H1 (cell line): ENCODE measurements around the gene FGF2. TPM values are rescaled to one million over a fixed set of nuclear protein-coding genes. Genes with fewer than 3 reads are reported as not detected.

Source experiments
- CTCF ChIA-PET: fragments of 300-600 bp; sonication (Branson Sonifier 250); formaldehyde crosslinking; loops from one replicate; lab custom pipeline; 2021; ENCODE audit not compliant: partially characterized antibody; lab: Charles Lee
- POLR2A ChIA-PET: fragments of 300-600 bp; sonication (Branson Sonifier 250); formaldehyde crosslinking; loops from one replicate; lab custom pipeline; 2021; ENCODE audit warnings: inconsistent platforms; ENCODE audit not compliant: partially characterized antibody; lab: Charles Lee
- DNase-seq, 2 experiments: peaks; one replicate each; pipeline versions ENCODE4 v3.0.0 to v3.0.0-alpha.2; 2010 to 2022; ENCODE audit warnings: low spot score in 2 of 2, low read depth in 1 of 2, mixed read lengths in 1 of 2
- FAIRE-seq: peaks from 2 replicates; lab custom pipeline; 2011; peaks lifted over from hg19 to GRCh38; lab: Jason Lieb, UNC
- H2AFZ ChIP-seq: 2 replicates; pipeline ENCODE4 v1.8.1; 2012; ENCODE audit warnings: low read length, inconsistent platforms
- H2AK5ac ChIP-seq: 2 replicates; pipeline ENCODE4 v1.6.1; 2013; ENCODE audit warnings: low read depth, low read length
- H2BK120ac ChIP-seq: replicated peaks from 2 replicates; pipeline ENCODE3; 2013; ENCODE audit warnings: low read depth, low read length, inconsistent platforms
- H2BK12ac ChIP-seq: 2 replicates; pipeline ENCODE4 v1.6.1; 2013; ENCODE audit warnings: low read depth, low read length
- H2BK15ac ChIP-seq: 2 replicates; pipeline ENCODE4 v1.6.1; 2013; ENCODE audit warnings: low read length
- H2BK20ac ChIP-seq: 2 replicates; pipeline ENCODE4 v1.6.1; 2013; ENCODE audit warnings: low read length
- H2BK5ac ChIP-seq: 2 replicates; pipeline ENCODE4 v1.6.1; 2013; ENCODE audit warnings: low read depth, low read length
- H3K14ac ChIP-seq: 2 replicates; pipeline ENCODE4 v1.6.1; 2013; ENCODE audit warnings: inconsistent platforms; ENCODE audit not compliant: insufficient read length
- H3K18ac ChIP-seq: 2 replicates; pipeline ENCODE4 v1.6.1; 2013; ENCODE audit warnings: low read length; ENCODE audit errors: extremely low read depth
- H3K23ac ChIP-seq: 2 replicates; pipeline ENCODE4 v1.6.1; 2013; ENCODE audit warnings: inconsistent platforms; ENCODE audit not compliant: insufficient read length
- H3K23me2 ChIP-seq: 2 replicates; pipeline ENCODE4 v1.6.1; 2013; ENCODE audit warnings: low read depth, low read length
- H3K27ac ChIP-seq: 2 replicates; pipeline ENCODE4 v1.6.1; 2011; ENCODE audit warnings: low read depth, low read length, inconsistent platforms
- H3K27me3 ChIP-seq, 4 experiments: replicated peaks in 1 of 4; 1 replicate in 1 of 4; 2 replicates in 3 of 4; pipeline versions ENCODE4 v1.6.1 to v1.8.1; 2011 to 2013; ENCODE audit warnings: low read length in 3 of 4, mild to moderate bottlenecking in 3 of 4, inconsistent platforms in 2 of 4, mixed read lengths in 2 of 4, moderate library complexity in 1 of 4; ENCODE audit not compliant: control insufficient read depth in 3 of 4, insufficient read depth in 3 of 4; ENCODE audit errors: extremely low read depth in 1 of 4
- H3K36me3 ChIP-seq, 4 experiments: 2 replicates each; pipeline versions ENCODE4 v1.6.1 to v1.8.1; 2011 to 2013; ENCODE audit warnings: mild to moderate bottlenecking in 4 of 4, low read length in 3 of 4, moderate library complexity in 2 of 4, control low read depth in 1 of 4, inconsistent platforms in 1 of 4; ENCODE audit not compliant: insufficient read depth in 4 of 4, control insufficient read depth in 2 of 4
- H3K4ac ChIP-seq: replicated peaks from 2 replicates; pipeline ENCODE3; 2013; ENCODE audit warnings: low read length, low read depth, mixed read lengths, inconsistent platforms; ENCODE audit not compliant: insufficient read length
- H3K4me1 ChIP-seq, 4 experiments: replicated peaks in 1 of 4; 1 replicate in 1 of 4; 2 replicates in 3 of 4; pipeline versions ENCODE4 v1.6.1 to v1.8.1; 2011 to 2013; ENCODE audit warnings: low read length in 3 of 4, inconsistent platforms in 2 of 4, mixed read lengths in 1 of 4; ENCODE audit not compliant: insufficient read depth in 4 of 4, control insufficient read depth in 3 of 4
- H3K4me2 ChIP-seq, 2 experiments: 2 replicates each; pipeline versions ENCODE4 v1.6.1 to v1.8.1; 2011 to 2013; ENCODE audit warnings: low read depth in 2 of 2, low read length in 2 of 2, control low read depth in 1 of 2, inconsistent platforms in 1 of 2, mild to moderate bottlenecking in 1 of 2; ENCODE audit not compliant: insufficient read depth in 1 of 2
- H3K4me3 ChIP-seq, 4 experiments: fragments of 200-600, 300-600 bp in 1 of 4; sonication (generic), shearing (Covaris generic), sonication (Bioruptor Twin) in 1 of 4; 2 replicates each; pipeline versions ENCODE4 v1.5.1 to v1.8.1; 2011 to 2016; ENCODE audit warnings: low read length in 4 of 4, low read depth in 3 of 4, control low read depth in 2 of 4, inconsistent platforms in 2 of 4, mild to moderate bottlenecking in 2 of 4, mixed read lengths in 1 of 4, moderate library complexity in 1 of 4; ENCODE audit not compliant: insufficient read depth in 2 of 4; ENCODE audit errors: extremely low read depth in 1 of 4
- H3K56ac ChIP-seq: replicated peaks from 2 replicates; pipeline ENCODE3; 2013; ENCODE audit warnings: low read depth, mild to moderate bottlenecking, mixed read lengths, low read length, inconsistent platforms; ENCODE audit not compliant: insufficient read length
- H3K79me1 ChIP-seq: 2 replicates; pipeline ENCODE4 v1.6.1; 2013; ENCODE audit warnings: low read depth, low read length, control low read depth
- H3K79me2 ChIP-seq, 2 experiments: 2 replicates each; pipeline versions ENCODE4 v1.6.1 to v1.8.1; 2012 to 2013; ENCODE audit warnings: low read length in 2 of 2, mild to moderate bottlenecking in 2 of 2, inconsistent platforms in 1 of 2; ENCODE audit not compliant: insufficient read depth in 2 of 2, control insufficient read depth in 1 of 2
- H3K9ac ChIP-seq, 4 experiments: replicated peaks in 1 of 4; 1 replicate in 1 of 4; 2 replicates in 3 of 4; pipeline versions ENCODE4 v1.6.1 to v1.8.1; 2011 to 2013; ENCODE audit warnings: low read depth in 3 of 4, low read length in 3 of 4, control low read depth in 2 of 4, mild to moderate bottlenecking in 2 of 4, moderate library complexity in 2 of 4, inconsistent platforms in 1 of 4; ENCODE audit errors: extremely low read depth in 1 of 4
- H3K9me3 ChIP-seq, 2 experiments: 2 replicates each; pipeline versions ENCODE4 v1.6.1 to v1.8.1; 2012 to 2013; ENCODE audit warnings: mild to moderate bottlenecking in 2 of 2, moderate library complexity in 2 of 2, control low read depth in 1 of 2, inconsistent platforms in 1 of 2, low read depth in 1 of 2, low read length in 1 of 2, mixed read lengths in 1 of 2; ENCODE audit not compliant: insufficient read depth in 2 of 2
- H4K20me1 ChIP-seq, 2 experiments: replicated peaks in 1 of 2; 2 replicates each; pipeline versions ENCODE3 to v1.8.1; 2011 to 2013; ENCODE audit warnings: inconsistent platforms in 2 of 2, low read length in 2 of 2, mild to moderate bottlenecking in 1 of 2; ENCODE audit not compliant: insufficient read depth in 2 of 2, control insufficient read depth in 1 of 2
- H4K5ac ChIP-seq: 2 replicates; pipeline ENCODE4 v1.6.1; 2013; ENCODE audit warnings: low read length, low read depth, mixed read lengths, inconsistent platforms; ENCODE audit not compliant: insufficient read length
- H4K8ac ChIP-seq: 2 replicates; pipeline ENCODE4 v1.8.0; 2013; ENCODE audit warnings: mild to moderate bottlenecking, moderate library complexity, low read length, inconsistent platforms; ENCODE audit not compliant: insufficient read depth; ENCODE audit errors: extremely low read depth
- H4K91ac ChIP-seq: replicated peaks from 2 replicates; pipeline ENCODE3; 2013; ENCODE audit warnings: low read length, mixed read lengths, inconsistent platforms; ENCODE audit not compliant: insufficient read length
- BACH1 ChIP-seq: IDR thresholded peaks from 2 replicates; pipeline ENCODE4 v1.6.1; 2012; ENCODE audit warnings: low read length, improper control_type of control experiment
- CBX5 ChIP-seq: fragments of 300-800, 300-1000 bp; sonication (generic); IDR thresholded peaks from 2 replicates; pipeline ENCODE4 v1.7.1; 2016; ENCODE audit warnings: antibody characterized with exemption, low read length, low read depth
- CEBPB ChIP-seq: IDR thresholded peaks from 2 replicates; pipeline ENCODE4 v1.6.1; 2012; ENCODE audit warnings: low read depth, low read length
- E2F6 ChIP-seq: IDR thresholded peaks from 2 replicates; pipeline ENCODE4 v1.6.1; 2012; ENCODE audit warnings: inconsistent platforms
- GTF2F1 ChIP-seq: IDR thresholded peaks from 2 replicates; pipeline ENCODE4 v1.6.1; 2012; ENCODE audit warnings: low read depth, low read length, improper control_type of control experiment, borderline replicate concordance
- RAD21 ChIP-seq, 2 experiments: IDR thresholded peaks in 1 of 2; conservative IDR thresholded peaks in 1 of 2; 2 replicates each; pipeline ENCODE4 v1.6.1; 2011; ENCODE audit warnings: low read depth in 2 of 2, low read length in 2 of 2, improper control_type of control experiment in 1 of 2, inconsistent platforms in 1 of 2, mild to moderate bottlenecking in 1 of 2, moderate library complexity in 1 of 2
- SUZ12 ChIP-seq: fragments of 200-600 bp; sonication (generic); IDR thresholded peaks from 2 replicates; pipeline ENCODE4 v1.6.1; 2012; ENCODE audit warnings: mild to moderate bottlenecking, inconsistent platforms, low read length, moderate library complexity, mixed read lengths
- WGBS, 2 experiments: shearing (Covaris generic) in 1 of 2; methylation state at CpG; one replicate each; pipeline versions ENCODE4 v1.1.6 to v1.1.7; 2013 to 2015; ENCODE audit warnings: low lambda C conversion rate in 2 of 2, mixed read lengths in 2 of 2, inconsistent platforms in 1 of 2, low coverage in 1 of 2, missing lambda C conversion rate in 1 of 2; ENCODE audit not compliant: insufficient replicate concordance in 2 of 2, insufficient coverage in 1 of 2, insufficient read length in 1 of 2; ENCODE audit errors: extremely low coverage in 1 of 2, missing lambda C conversion rate in 1 of 2; 5-methylcytosine and 5-hydroxymethylcytosine counted together
- polyA plus RNA-seq, 7 experiments: library from polyadenylated mRNA; depleted of rRNA in 3 of 7; stranded (reverse) in 5 of 7; unstranded in 2 of 7; fragments of >200 nt in 5 of 7; fragments of 200-250 nt in 2 of 7; gene quantifications; 1 replicate in 5 of 7; 2 replicates in 1 of 7; 4 replicates in 1 of 7; pipeline versions ENCODE4 v1.2.1 to v1.2.3, GENCODE V29; 2011 to 2013; ENCODE audit warnings: missing spikeins in 2 of 7, mixed read lengths in 2 of 7
- total RNA-seq: library from RNA; stranded (reverse); fragmentation: NEBNext Ultra II Directional; extraction: Animal tissue kit (Norgen Biotek cat#: 25700); gene quantifications from 2 replicates; pipeline ENCODE4 v1.2.1, GENCODE V29; 2021

The FGF2 gene
- total and polyA plus RNA-seq, 2 of the 8 experiments (the other 6 are each of a cell fraction or from before 2014, with no cell fraction given) = 23.4 to 145 TPM

DNA sequence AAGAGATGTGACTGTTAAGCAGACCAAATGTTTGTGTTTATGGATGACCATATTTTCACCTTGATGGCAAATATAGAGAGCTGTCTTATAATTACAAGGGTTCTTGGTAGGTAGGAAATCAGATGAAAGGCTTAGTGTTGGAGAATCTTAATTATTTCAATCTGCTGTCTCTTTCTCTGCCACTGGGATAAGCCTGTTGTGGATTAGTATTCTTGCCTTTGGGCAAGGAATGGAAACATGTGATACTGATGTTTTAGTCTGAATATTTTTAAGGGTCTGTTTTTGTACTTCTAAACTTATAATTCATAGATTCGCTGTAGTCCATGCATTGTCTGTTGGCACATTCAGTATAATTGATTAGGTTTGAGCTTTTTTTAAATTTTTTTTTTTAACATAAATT, 119.5 kb downstream of the FGF2 start:
- H2BK120ac ChIP-seq = no peak overlapping the region
- peaks cover 9 to 14% of the 10 kb centered on the region in 2 experiments for H3K9me3 ChIP-seq
- H3K79me1 ChIP-seq = no peaks in the 10 kb centered on the region
- H4K5ac ChIP-seq = no peak overlapping the region
- no peak overlapping the region for H2AFZ ChIP-seq
- no peak overlapping the region for H3K4ac ChIP-seq
- no peak overlapping the region for H3K27ac ChIP-seq
- H3K4me2 ChIP-seq = no peak overlapping the region
- H4K8ac ChIP-seq = no peak overlapping the region
- no peak overlapping the region for H2BK12ac ChIP-seq
- no peaks in the 10 kb centered on the region for H3K4me1 ChIP-seq
- no peak overlapping the region for H3K9ac ChIP-seq
- no peak overlapping the region for H3K4me3 ChIP-seq
- H2BK20ac ChIP-seq = no peak overlapping the region
- DNase-seq (no peak), FAIRE-seq (no peak)
- no peak overlapping the region for H3K23ac ChIP-seq
- TF ChIP-seq E2F6 (no peak), SUZ12 (no peak), GTF2F1 (no peak), BACH1 (no peak), RAD21 (IDR thresholded peaks at IDR 0.05 in 1 of 2, conservative IDR thresholded peaks at IDR 0.05 in 1 of 2; ENCODE audit: low read depth in 2 of 2, low read length in 2 of 2) (no peak), CEBPB (no peak), CBX5 (no peak)
- H4K20me1 ChIP-seq = peaks cover 0 to 2% of the 10 kb centered on the region in 2 experiments
- peaks cover 5 to 51% (median 34%) of the 10 kb centered on the region in 4 experiments; a peak in 7 of 8 replicates for H3K36me3 ChIP-seq
- H3K56ac ChIP-seq = no peak overlapping the region
- H3K27me3 ChIP-seq = no peaks in the 10 kb centered on the region
- 86% methylated on average over 1 of the region's 1 CpG; no CpG with 5 or more reads in 1 of the 2 experiments for WGBS, 2 experiments
- H2BK15ac ChIP-seq = no peak overlapping the region
- H2AK5ac ChIP-seq = no peak overlapping the region
- no peaks in the 10 kb centered on the region for H3K23me2 ChIP-seq
- ChIA-PET POLR2A (no interaction called here), CTCF (interaction anchor here (0.6 to 1.5 kb wide), 2 partner anchors 8 to 134 kb away, joined by 3 read pairs; no protein-coding TSS in a partner anchor)
- H3K14ac ChIP-seq = no peak overlapping the region
- H3K79me2 ChIP-seq = no peaks in the 10 kb centered on the region
- no peak overlapping the region for H2BK5ac ChIP-seq
- H4K91ac ChIP-seq = no peak overlapping the region
- no peak overlapping the region for H3K18ac ChIP-seq
